ENCODE data around the gene AGBL1.

- TF ChIP-seq POLR2AphosphoS5 (IDR thresholded peaks at IDR 0.05; ENCODE audit: low read depth, low read length) (no peak), TAF1 (IDR thresholded peaks at IDR 0.05; ENCODE audit: borderline replicate concordance, insufficient read depth, low read length) (no peak), SIN3A (IDR thresholded peaks at IDR 0.05; ENCODE audit: borderline replicate concordance, insufficient read depth, low read length) (no peak), REST (IDR thresholded peaks at IDR 0.05; ENCODE audit: insufficient read depth in 1 of 2, low read depth in 2 of 2, low read length in 2 of 2) (no peak), FOXP2 (optimal IDR thresholded peaks at IDR 0.05; ENCODE audit: borderline replicate concordance, extremely low read depth, extremely low read length, insufficient read depth) (no peak)
These were observed 955.2 kb downstream of the AGBL1 start for GRCh38 chr15:87034886-87035285.

All from PFSK-1 (cell line).